ENCODE measurements around the gene NUP210. TPM values are rescaled to one million over a fixed set of nuclear protein-coding genes. Genes with fewer than 3 reads are reported as not detected.

The NUP210 gene
- total RNA-seq, 1 experiment from 2014 or later = 11.4 TPM

GRCh38 chr3:13335059-13335458 lies 85.1 kb downstream of the NUP210 start:
- ChIA-PET CTCF (no interaction called here), POLR2A (ENCODE audit: low non-redundant PET) (no interaction called here)
- Histone ChIP-seq H3K4me1 (ENCODE audit: insufficient read depth, low read length, poor library complexity, severe bottlenecking) (no peaks in the 10 kb centered on the region), H3K9me3 (ENCODE audit: low read depth, low read length, poor library complexity, severe bottlenecking) (no peaks in the 10 kb centered on the region), H3K4me3 (ENCODE audit: low read depth, low read length, poor library complexity, severe bottlenecking) (no peak overlapping the region), H3K36me3 (ENCODE audit: insufficient read depth, low read length, poor library complexity, severe bottlenecking) (no peaks in the 10 kb centered on the region), H3K27ac (ENCODE audit: low read depth, low read length, poor library complexity, severe bottlenecking) (no peak overlapping the region), H3K27me3 (replicated peaks; ENCODE audit: insufficient read depth, low read depth, low read length, poor library complexity) (no peaks in the 10 kb centered on the region)
- intact Hi-C loops (cut with micrococcal nuclease; ENCODE audit: unreplicated experiment) = no loop called here
- DNase-seq (ENCODE audit: low spot score) = no peak
- BruUV-seq (replicated peaks) = no TSS peak
- TF ChIP-seq CTCF (conservative IDR thresholded peaks at IDR 0.05; ENCODE audit: low read depth, low read length) = no peak
- no peak for TF ChIP-seq EZH2 (IDR thresholded peaks at IDR 0.05; ENCODE audit: borderline replicate concordance, low read depth, low read length, poor library complexity, severe bottlenecking)

- TF ChIP-seq CTCF (conservative IDR thresholded peaks at IDR 0.05; ENCODE audit: low read depth, low read length) (no peak), EZH2 (IDR thresholded peaks at IDR 0.05; ENCODE audit: borderline replicate concordance, low read depth, low read length, poor library complexity, severe bottlenecking) (no peak)
- BruUV-seq (replicated peaks) = no TSS peak
- Histone ChIP-seq H3K27me3 (replicated peaks; ENCODE audit: insufficient read depth, low read depth, low read length, poor library complexity) (no peaks in the 10 kb centered on the region), H3K27ac (ENCODE audit: low read depth, low read length, poor library complexity, severe bottlenecking) (no peak overlapping the region), H3K4me3 (ENCODE audit: low read depth, low read length, poor library complexity, severe bottlenecking) (no peak overlapping the region), H3K4me1 (ENCODE audit: insufficient read depth, low read length, poor library complexity, severe bottlenecking) (no peaks in the 10 kb centered on the region), H3K36me3 (ENCODE audit: insufficient read depth, low read length, poor library complexity, severe bottlenecking) (no peaks in the 10 kb centered on the region), H3K9me3 (ENCODE audit: low read depth, low read length, poor library complexity, severe bottlenecking) (no peaks in the 10 kb centered on the region)
- DNase-seq (ENCODE audit: low spot score) = no peak
- CTCF ChIA-PET = no interaction called here
- intact Hi-C loops (cut with micrococcal nuclease; ENCODE audit: unreplicated experiment) = no loop called here
- POLR2A ChIA-PET (ENCODE audit: low non-redundant PET) = no interaction called here
These were observed 86.8 kb downstream of the NUP210 start for GRCh38 chr3:13333236-13333897.

- ChIA-PET POLR2A (ENCODE audit: low non-redundant PET) (no interaction called here), CTCF (no interaction called here)
- TF ChIP-seq CTCF (conservative IDR thresholded peaks at IDR 0.05; ENCODE audit: low read depth, low read length) (no peak), EZH2 (IDR thresholded peaks at IDR 0.05; ENCODE audit: borderline replicate concordance, low read depth, low read length, poor library complexity, severe bottlenecking) (no peak)
- Histone ChIP-seq H3K36me3 (ENCODE audit: insufficient read depth, low read length, poor library complexity, severe bottlenecking) (no peaks in the 10 kb centered on the region), H3K27ac (ENCODE audit: low read depth, low read length, poor library complexity, severe bottlenecking) (no peak overlapping the region), H3K27me3 (replicated peaks; ENCODE audit: insufficient read depth, low read depth, low read length, poor library complexity) (no peaks in the 10 kb centered on the region), H3K9me3 (ENCODE audit: low read depth, low read length, poor library complexity, severe bottlenecking) (no peaks in the 10 kb centered on the region), H3K4me1 (ENCODE audit: insufficient read depth, low read length, poor library complexity, severe bottlenecking) (no peaks in the 10 kb centered on the region), H3K4me3 (ENCODE audit: low read depth, low read length, poor library complexity, severe bottlenecking) (no peak overlapping the region)
- intact Hi-C loops (cut with micrococcal nuclease; ENCODE audit: unreplicated experiment) = no loop called here
- BruUV-seq (replicated peaks) = no TSS peak
- DNase-seq (ENCODE audit: low spot score) = no peak
These were observed 87.4 kb downstream of the NUP210 start for GRCh38 chr3:13332740-13333139.

Measured in A673 (cell line).